AG04450 (cell line): ENCODE measurements around the gene ARFGAP1. TPM values are rescaled to one million over a fixed set of nuclear protein-coding genes. Genes with fewer than 3 reads are reported as not detected.

Experiments used
- CTCF ChIA-PET: fragments of 300-600, 350-600 bp; formaldehyde crosslinking; extraction: SDS; loops from one replicate; lab custom pipeline; 2022; ENCODE audit warnings: antibody characterized with exemption, inconsistent platforms; lab: Charles Lee
- POLR2A ChIA-PET: fragments of 350-600 bp; formaldehyde crosslinking; extraction: SDS; loops from one replicate; lab custom pipeline; 2021; ENCODE audit warnings: antibody characterized with exemption, inconsistent platforms; lab: Yijun Ruan, JAX
- DNase-seq: peaks from one replicate; pipeline ENCODE4 v3.0.0-alpha.2; 2011; ENCODE audit warnings: low read depth, low spot score
- H3K27ac ChIP-seq: one replicate; pipeline ENCODE4 v1.5.1; 2012; ENCODE audit warnings: low read depth, low read length, control low read depth
- H3K27me3 ChIP-seq: one replicate; pipeline ENCODE4 v1.6.0; 2012; ENCODE audit warnings: low read length; ENCODE audit not compliant: control insufficient read depth, insufficient read depth
- H3K4me3 ChIP-seq: 2 replicates; pipeline ENCODE4 v1.5.1; 2011; ENCODE audit warnings: mild to moderate bottlenecking, low read depth, low read length, control low read depth
- H3K9me3 ChIP-seq: 2 replicates; pipeline ENCODE4 v1.5.1; 2012; ENCODE audit warnings: low read length; ENCODE audit not compliant: control insufficient read depth, insufficient read depth
- CTCF ChIP-seq: IDR thresholded peaks from 2 replicates; pipeline ENCODE4 v1.5.1; 2011; ENCODE audit warnings: low read depth, low read length, control low read depth, inconsistent platforms
- polyA plus RNA-seq: library from polyadenylated mRNA; depleted of rRNA; stranded (reverse); fragments of >200 nt; gene quantifications from 2 replicates; pipeline ENCODE4 v1.2.3, GENCODE V29; 2011

ARFGAP1 gene
- polyA plus RNA-seq, 1 experiment = 52.6 TPM

GRCh38 chr20:63278661-63279060 lies 6.0 kb downstream of the ARFGAP1 start:
- POLR2A ChIA-PET = no interaction called here
- Histone ChIP-seq H3K27me3 (no peaks in the 10 kb centered on the region), H3K27ac (no peak overlapping the region), H3K9me3 (no peaks in the 10 kb centered on the region), H3K4me3 (no peak overlapping the region)
- CTCF ChIA-PET = interaction anchor here (2.7 kb wide), 1 partner anchor 55 kb away, joined by 11 read pairs; no protein-coding TSS in a partner anchor
- no peak for TF ChIP-seq CTCF
- DNase-seq = no peak

DNA sequence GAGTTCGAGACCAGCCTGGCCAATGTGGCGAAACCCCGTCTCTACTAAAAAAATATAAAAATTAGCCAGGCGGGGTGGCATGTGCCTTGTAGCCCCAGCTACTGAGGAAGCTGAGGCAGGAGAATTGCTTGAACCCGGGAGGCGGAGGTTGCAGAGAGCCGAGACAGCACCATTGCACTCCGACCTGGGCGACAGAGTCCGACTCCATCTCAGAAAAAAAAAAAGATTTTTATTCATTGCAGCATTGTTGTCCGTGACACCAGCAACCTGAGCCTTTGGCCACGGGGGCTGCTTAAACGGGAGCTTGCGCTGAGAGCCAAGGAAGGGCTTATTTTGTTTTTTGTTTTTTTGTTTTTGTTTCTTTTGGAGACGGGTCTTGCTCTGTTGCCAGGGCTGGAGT lies 7.3 kb downstream of the ARFGAP1 start:
- POLR2A ChIA-PET = no interaction called here
- no peaks in the 10 kb centered on the region for H3K9me3 ChIP-seq
- CTCF ChIA-PET = interaction anchor here (0.7 to 2.5 kb wide), 4 partner anchors 11 to 56 kb away, joined by 3 to 22 read pairs (median 4); partner anchors contain the start of gene NKAIN4
- no peaks in the 10 kb centered on the region for H3K27me3 ChIP-seq
- no peak for DNase-seq
- no peak for TF ChIP-seq CTCF
- H3K4me3 ChIP-seq = no peak overlapping the region
- no peak overlapping the region for H3K27ac ChIP-seq

DNA sequence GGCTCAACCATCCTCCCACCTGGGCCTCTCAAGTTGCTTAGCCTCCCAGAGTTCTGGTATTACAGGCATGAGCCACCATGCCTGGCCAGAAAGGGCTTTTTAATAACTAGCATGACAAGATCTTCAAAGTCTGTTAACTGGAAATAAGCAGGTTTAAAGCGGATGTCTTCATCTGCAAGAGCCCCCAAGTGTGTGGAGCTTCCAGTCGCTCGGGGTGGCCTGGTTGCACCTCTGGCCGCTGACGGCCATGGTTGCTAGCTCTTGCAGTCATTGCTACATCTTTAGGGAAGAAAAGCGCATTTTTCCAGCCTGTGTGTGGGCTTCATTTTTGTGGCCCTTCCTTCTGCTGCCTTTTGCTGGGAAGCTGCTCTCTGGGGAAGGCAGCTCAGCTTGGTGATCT lies 7.8 kb downstream of the ARFGAP1 start:
- no peak overlapping the region for H3K4me3 ChIP-seq
- H3K9me3 ChIP-seq = no peaks in the 10 kb centered on the region
- TF ChIP-seq CTCF = no peak
- ChIA-PET CTCF (interaction anchor here (1.0 to 2.5 kb wide), 3 partner anchors 11 to 57 kb away, joined by 3 to 22 read pairs (median 4); no protein-coding TSS in a partner anchor), POLR2A (interaction anchor here (0.5 kb wide), 1 partner anchor 9 kb away, joined by 3 read pairs; no protein-coding TSS in a partner anchor)
- H3K27ac ChIP-seq = no peak overlapping the region
- H3K27me3 ChIP-seq = no peaks in the 10 kb centered on the region
- no peak for DNase-seq

GRCh38 chr20:63280929-63281545 lies 8.4 kb downstream of the ARFGAP1 start:
- Histone ChIP-seq H3K27me3 (no peaks in the 10 kb centered on the region), H3K27ac (no peak overlapping the region), H3K9me3 (no peaks in the 10 kb centered on the region), H3K4me3 (no peak overlapping the region)
- TF ChIP-seq CTCF = peak; percentile 41
- no peak for DNase-seq
- CTCF ChIA-PET = interaction anchor here (2.5 kb wide), 1 partner anchor 57 kb away, joined by 22 read pairs; no protein-coding TSS in a partner anchor
- POLR2A ChIA-PET = interaction anchor here (0.5 to 0.6 kb wide), 2 partner anchors 9 to 16 kb away, joined by 3 read pairs; no protein-coding TSS in a partner anchor
